ENCODE measurements around the gene HHAT. TPM values are rescaled to one million over a fixed set of nuclear protein-coding genes. Genes with fewer than 3 reads are reported as not detected.

Gene HHAT
- total RNA-seq, 4 donors from 2014 or later, result 3.4 to 5.2 (median 4.0) TPM

DNA sequence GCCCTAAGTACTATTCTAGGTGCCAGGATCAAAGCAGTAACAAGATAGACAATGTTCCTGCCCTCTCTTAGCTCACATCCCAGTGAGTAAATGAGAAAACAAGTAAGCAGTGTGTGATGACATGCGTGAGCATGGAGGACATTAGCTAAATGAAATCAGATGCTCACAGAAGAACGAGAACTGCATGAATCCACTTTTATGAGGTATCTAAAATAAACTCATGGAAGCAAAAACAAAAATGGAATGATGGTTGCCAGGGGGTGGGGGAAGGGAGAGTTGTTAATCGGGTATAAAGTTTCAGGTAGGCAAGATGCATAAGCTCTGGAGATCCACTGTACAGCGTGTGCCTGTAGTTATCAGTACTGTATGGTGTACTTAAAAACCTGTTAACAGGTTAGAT is 195.1 kb downstream of the HHAT start:
- no peaks in the 10 kb centered on the region for H3K36me3 ChIP-seq
- no peak for DNase-seq
- no peak overlapping the region for H3K4me3 ChIP-seq
- no peaks in the 10 kb centered on the region for H3K27me3 ChIP-seq
- H3K9me3 ChIP-seq, result no peaks in the 10 kb centered on the region
- intact Hi-C loops (cut with DNase I), result no loop called here
- 81 to 86% methylated on average over 4 of the region's 4 CpGs for WGBS, 2 donors
- H3K4me1 ChIP-seq, result no peaks in the 10 kb centered on the region
- no peak for TF ChIP-seq POLR2A (IDR thresholded peaks at IDR 0.05)
- TF ChIP-seq, protein P1, sequence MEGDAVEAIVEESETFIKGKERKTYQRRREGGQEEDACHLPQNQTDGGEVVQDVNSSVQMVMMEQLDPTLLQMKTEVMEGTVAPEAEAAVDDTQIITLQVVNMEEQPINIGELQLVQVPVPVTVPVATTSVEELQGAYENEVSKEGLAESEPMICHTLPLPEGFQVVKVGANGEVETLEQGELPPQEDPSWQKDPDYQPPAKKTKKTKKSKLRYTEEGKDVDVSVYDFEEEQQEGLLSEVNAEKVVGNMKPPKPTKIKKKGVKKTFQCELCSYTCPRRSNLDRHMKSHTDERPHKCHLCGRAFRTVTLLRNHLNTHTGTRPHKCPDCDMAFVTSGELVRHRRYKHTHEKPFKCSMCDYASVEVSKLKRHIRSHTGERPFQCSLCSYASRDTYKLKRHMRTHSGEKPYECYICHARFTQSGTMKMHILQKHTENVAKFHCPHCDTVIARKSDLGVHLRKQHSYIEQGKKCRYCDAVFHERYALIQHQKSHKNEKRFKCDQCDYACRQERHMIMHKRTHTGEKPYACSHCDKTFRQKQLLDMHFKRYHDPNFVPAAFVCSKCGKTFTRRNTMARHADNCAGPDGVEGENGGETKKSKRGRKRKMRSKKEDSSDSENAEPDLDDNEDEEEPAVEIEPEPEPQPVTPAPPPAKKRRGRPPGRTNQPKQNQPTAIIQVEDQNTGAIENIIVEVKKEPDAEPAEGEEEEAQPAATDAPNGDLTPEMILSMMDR (IDR thresholded peaks at IDR 0.05), result no peak
- no peak overlapping the region for H3K27ac ChIP-seq

DNA sequence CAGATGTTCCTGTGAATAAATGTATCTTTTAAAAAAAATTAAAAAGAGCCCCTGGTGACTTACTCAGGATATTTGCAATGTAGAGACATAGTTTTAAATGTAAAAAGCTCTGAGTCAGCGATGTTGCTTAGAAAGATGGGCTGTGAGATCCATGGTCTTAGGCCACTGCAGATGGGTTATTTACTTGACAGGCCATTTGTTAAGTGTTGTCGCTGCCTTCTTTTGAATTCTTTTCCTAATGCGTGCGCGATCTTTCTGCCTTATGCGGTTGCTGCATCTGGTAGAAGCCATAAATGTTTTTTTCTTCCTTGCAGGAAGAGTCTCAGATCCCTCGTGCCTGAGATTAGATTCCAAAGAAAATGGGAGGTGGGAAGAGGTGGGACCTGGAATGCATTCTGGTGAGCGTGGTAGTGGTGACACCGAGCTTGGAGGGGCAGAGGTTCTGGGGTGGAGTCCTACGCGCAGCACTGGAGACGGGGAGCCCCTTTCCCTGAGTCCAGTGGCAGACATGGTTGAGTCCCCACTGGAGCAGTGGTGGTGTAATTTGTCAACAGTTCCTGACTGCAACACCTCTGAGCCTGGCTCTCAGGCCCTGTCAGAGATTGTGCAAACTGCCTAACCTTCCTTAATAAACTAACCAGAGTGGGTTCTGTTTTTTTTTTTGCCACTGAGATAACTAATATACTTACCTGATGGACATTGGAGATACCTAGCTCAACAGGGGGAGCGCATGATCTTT is 197.2 kb downstream of the HHAT start:
- intact Hi-C loops (cut with DNase I), result no loop called here
- Histone ChIP-seq H3K9me3 (no peaks in the 10 kb centered on the region), H3K27me3 (no peaks in the 10 kb centered on the region), H3K36me3 (no peaks in the 10 kb centered on the region), H3K4me1 (no peaks in the 10 kb centered on the region), H3K4me3 (no peak overlapping the region), H3K27ac (no peak overlapping the region)
- no peak for DNase-seq
- no peak for TF ChIP-seq POLR2A (IDR thresholded peaks at IDR 0.05)
- TF ChIP-seq, protein P1 (IDR thresholded peaks at IDR 0.05), result no peak
- WGBS, 2 donors, result 90 to 96% methylated on average over 7 to 12 of the region's 13 CpGs

DNA sequence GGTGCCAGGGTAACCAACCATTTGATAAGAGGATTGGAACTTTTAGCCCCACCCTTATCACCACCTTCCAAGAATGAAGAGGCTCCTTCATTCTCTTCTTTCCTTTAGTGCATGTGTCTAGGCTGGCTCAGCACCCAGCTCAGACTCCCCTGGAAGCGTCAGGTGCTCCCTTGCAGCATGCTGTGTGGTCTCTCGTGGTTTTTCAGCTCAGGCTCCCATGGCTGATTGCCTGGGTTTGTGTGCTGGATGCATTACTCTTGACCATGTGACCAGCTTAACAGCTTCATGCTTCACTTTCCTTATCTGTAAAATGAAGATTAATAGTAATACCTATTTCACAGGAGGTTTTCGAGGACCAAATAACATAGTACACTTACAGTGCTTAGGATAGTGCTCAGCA is 198.4 kb downstream of the HHAT start:
- intact Hi-C loops (cut with DNase I), result no loop called here
- TF ChIP-seq POLR2A (IDR thresholded peaks at IDR 0.05), result no peak
- TF ChIP-seq, protein P1 (IDR thresholded peaks at IDR 0.05), result no peak

DNA sequence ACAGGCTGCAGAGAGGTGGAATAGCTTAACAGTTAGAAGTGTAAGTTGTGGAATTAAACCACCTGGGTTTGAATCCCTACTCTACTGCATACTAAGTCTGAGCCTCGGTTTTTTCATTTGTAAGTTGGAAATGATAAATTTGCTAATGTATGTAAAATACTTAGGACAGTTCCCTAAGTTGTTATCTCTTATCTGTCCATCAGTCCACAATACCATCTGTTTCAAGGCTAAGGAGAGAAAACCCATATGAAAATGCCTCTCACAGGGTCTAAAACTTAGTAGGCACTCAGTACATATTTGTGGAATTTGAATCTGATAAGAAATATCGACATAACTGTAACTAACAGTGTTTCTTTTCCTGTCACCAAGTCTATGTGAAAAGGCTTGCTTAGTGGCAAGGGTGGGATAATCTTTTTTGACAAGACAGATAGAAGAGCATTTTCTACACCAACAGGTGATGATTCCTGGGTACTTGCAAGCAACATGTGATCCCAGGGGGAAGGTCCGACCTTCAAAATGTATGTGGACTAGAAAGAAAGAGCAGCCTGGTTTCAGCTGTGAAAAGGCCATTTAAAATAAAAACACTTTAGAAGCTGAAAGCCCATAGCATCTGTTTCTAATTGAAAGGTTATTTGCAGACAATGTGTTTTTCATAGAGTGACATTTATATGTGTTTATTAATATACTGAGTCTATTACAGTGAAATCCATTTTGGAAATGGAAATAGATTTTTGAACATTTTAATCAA is 202.9 kb downstream of the HHAT start:
- H3K36me3 ChIP-seq, result no peaks in the 10 kb centered on the region
- TF ChIP-seq, protein P1 (IDR thresholded peaks at IDR 0.05), result no peak
- no peak for TF ChIP-seq POLR2A (IDR thresholded peaks at IDR 0.05)
- no peaks in the 10 kb centered on the region for H3K4me1 ChIP-seq
- H3K27me3 ChIP-seq, result no peaks in the 10 kb centered on the region
- intact Hi-C loops (cut with DNase I), result no loop called here
- DNase-seq, result no peak
- no peak overlapping the region for H3K27ac ChIP-seq
- WGBS, 2 donors, result 67 to 71% methylated on average over 3 of the region's 3 CpGs
- no peaks in the 10 kb centered on the region for H3K9me3 ChIP-seq
- H3K4me3 ChIP-seq, result no peak overlapping the region

More for the DNA sequence above, 198.4 kb downstream of the HHAT start:
- no peaks in the 10 kb centered on the region for H3K27me3 ChIP-seq
- H3K27ac ChIP-seq, result no peak overlapping the region
- no peaks in the 10 kb centered on the region for H3K9me3 ChIP-seq
- H3K4me3 ChIP-seq, result no peak overlapping the region
- DNase-seq, result no peak
- 83 to 85% methylated on average over 3 of the region's 3 CpGs for WGBS, 2 donors
- no peaks in the 10 kb centered on the region for H3K4me1 ChIP-seq
- no peaks in the 10 kb centered on the region for H3K36me3 ChIP-seq

DNA sequence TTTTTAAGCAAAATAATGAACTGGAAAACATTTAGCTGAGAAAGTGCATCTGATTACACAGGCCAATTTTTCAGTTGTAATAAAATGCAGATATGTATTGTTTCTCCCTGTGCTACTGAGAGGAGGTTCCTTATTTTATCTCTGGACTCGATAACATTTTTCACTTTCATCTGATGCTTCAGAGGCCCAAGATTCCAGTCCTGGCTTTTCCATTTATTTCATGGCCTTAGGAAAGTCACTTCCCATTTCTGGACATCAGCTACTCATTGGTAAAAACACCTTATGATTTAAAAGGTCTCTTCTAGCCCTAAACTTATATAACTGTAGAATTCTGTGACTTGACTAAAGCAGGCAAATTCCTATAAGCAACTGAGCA is 203.5 kb downstream of the HHAT start:
- H3K4me3 ChIP-seq, result no peak overlapping the region
- H3K27me3 ChIP-seq, result no peaks in the 10 kb centered on the region
- no peak overlapping the region for H3K27ac ChIP-seq
- no peaks in the 10 kb centered on the region for H3K4me1 ChIP-seq
- DNase-seq, result no peak
- no peaks in the 10 kb centered on the region for H3K9me3 ChIP-seq
- no peaks in the 10 kb centered on the region for H3K36me3 ChIP-seq
- intact Hi-C loops (cut with DNase I), result no loop called here
- no peak for TF ChIP-seq POLR2A (IDR thresholded peaks at IDR 0.05)
- TF ChIP-seq, protein P1 (IDR thresholded peaks at IDR 0.05), result no peak
- 81 to 86% methylated on average over 1 of the region's 1 CpG for WGBS, 2 donors

Data from esophagus squamous epithelium (tissue), 5 donors.